GM18951 (cell line): ENCODE data around the gene MARVELD1.

ENCODE experiments used
- POLR2A ChIP-seq: IDR thresholded peaks from 4 replicates; pipeline ENCODE4 v1.6.1; 2011; ENCODE audit warnings: mild to moderate bottlenecking; ENCODE audit not compliant: insufficient read length, insufficient read depth; ENCODE audit errors: extremely low read depth
- in situ Hi-C: fragments of 300-500 bp; cut with MboI; formaldehyde crosslinking; loops from one replicate; pipeline ENCODE4 v1.12.0; 2022; ENCODE audit warnings: low sequenced_read_pairs, mixed read lengths, inconsistent platforms; ENCODE audit not compliant: unreplicated experiment

Gene MARVELD1

DNA sequence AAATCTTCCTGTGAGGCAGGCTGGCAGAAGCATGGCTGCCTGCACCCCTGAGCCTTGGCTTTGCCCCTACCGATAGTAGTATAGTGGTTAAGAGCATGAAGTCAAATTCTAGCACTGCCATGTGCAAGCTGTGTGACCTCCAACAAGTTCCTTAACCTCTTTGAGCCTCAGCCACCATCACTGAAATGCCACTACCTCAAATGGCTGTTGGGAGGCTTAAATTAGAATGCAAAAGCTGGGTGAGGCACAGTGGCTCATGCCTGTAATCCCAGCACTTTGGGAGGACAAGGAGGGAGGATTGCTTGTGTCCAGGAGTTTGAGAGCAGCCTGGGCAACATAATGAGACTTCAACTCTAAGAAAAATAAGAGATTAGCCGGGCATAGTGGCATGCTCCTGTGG, 49.9 kb downstream of the MARVELD1 start:
- TF ChIP-seq POLR2A, result no peak
- in situ Hi-C loops, result no loop called here

DNA sequence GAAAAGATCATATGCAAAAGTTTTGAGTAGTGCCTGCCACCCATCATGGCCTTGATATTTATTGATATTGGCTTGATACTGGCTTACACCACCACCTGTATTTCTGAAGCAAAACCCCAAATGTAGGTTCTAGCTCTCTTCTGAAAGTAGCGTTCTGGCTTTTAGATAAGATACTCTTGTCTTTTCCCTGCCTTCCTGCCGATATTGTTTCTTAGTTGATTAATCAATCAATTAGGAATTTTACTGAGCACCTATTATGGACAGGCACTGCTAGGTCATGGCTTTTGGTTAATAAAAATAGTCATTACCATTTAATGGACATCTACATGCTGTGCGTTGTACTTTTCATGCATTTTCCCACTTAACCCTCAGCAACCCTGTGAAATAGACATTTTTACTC, 50.4 kb downstream of the MARVELD1 start:
- no peak for TF ChIP-seq POLR2A

DNA sequence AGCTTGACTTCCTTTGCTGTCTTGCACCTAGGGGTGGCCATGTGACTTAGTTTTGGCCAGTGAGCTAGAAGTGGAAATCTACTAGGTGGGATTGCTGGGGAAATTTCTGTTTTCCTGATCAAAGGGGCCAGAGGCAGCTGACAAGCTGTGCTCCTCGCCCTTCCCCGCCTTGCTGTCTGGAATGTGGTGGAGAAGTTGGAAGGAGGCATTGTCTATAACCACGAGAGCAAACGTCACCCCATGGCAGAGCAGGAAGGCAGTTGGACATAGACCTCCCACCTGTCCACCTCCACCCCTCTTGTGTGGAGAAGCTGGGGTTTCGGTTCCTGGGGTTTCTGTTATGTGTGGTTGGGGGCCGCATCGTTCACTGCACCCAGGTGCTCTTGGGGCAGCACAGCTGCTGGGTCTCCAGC, 51.0 kb downstream of the MARVELD1 start:
- TF ChIP-seq POLR2A, result no peak
- in situ Hi-C loops, result no loop called here

More for the DNA sequence above, 50.4 kb downstream of the MARVELD1 start:
- in situ Hi-C loops, result no loop called here

DNA sequence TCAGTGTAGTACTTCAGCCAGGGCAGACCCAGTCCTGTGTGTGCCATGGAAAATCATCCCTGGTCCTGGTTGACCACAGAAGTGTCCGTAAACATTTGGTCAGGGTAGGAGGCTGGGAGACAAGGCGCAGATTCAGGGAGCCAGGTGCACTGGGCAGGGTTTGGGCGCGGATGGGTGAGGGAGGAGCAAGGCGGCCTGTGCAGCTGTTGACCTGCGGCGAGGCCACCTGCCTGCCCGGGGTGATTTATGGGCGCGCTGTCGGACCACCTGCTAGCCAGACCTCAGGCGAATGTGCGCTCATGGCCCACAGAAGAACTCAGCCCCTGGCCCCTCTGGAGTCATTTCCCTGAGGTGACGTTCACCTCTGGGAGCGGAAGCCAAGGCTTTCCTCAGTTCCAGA, 51.7 kb downstream of the MARVELD1 start:
- TF ChIP-seq POLR2A, result no peak
- in situ Hi-C loops, result no loop called here

DNA sequence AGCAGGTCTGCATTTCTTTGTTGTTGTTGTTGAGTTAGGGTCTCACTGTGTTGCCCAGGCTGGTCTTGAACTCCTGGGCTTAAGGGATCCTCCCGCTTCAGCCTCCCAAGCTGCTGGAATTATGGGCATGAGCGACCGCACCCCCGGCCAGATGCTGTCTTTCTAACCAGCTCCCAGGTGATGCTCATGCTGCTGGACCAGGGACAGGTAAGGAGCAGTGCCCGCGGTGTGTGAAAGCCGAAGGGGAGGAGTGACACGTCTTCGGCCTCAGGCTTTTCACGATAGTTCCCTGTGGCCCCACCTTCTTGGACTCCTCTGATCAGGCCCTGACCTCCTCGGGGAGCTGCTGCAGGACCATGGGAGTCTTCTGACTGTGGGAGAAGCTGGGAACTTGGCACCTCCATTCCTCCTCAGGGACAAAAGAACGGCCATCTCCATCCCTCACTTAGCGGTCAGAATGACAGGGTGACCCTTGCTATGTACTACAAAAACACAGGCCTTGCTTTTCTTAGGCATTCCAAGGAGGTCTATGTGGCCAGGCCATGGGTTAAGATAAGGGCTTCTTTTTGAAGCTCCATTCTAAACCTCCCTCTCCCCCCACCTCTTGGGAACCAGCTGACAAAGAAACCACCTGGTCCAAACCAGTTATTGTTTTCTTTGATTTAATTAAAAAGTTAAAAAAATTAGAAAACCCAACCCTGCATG, 52.7 kb downstream of the MARVELD1 start:
- in situ Hi-C loops, result no loop called here
- no peak for TF ChIP-seq POLR2A

DNA sequence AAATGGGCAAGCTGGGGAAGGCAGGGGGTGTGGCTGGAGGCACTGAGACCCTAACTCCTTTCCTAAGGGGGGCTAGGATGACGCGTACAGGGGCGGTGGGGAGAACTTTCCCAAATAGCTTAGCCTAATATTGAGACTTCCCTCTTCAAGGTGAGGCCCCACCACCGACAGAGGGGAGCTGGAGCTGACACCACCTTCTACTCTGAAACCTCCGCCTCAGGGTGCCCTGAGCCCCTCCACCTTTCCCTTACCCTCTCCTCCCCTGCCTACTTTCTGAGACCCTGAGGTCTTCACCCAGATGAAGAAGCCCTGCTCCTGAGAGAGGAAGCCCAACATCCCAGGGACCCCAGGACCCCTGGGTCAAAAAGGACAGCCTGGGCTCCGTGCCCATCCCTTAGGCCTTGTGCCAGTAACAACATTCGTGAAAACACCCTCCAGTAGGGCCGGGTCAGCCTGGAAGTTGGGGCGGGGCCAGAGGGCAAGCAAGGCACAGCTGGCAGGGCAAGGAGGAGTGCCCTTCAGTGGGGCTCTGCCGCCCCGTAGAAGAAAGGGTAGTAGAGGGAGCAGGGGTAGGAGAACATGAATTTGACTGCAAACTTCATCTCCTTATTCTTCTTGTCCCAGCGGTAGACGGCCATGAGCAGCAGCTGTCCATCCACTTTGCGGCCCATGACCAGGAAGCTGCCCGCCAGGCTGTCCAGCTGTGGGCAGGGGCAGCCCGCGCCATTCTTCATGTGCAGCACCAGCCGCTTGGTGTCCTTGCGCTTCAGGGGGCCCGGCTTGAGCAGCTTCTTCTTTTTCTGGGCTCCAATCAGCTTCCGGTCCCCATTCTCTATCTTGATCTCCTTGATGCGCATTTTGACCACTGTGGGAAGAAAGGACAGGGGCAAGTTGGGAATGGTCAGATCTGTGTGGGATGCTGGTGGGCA, 53.7 kb downstream of the MARVELD1 start:
- in situ Hi-C loops, result no loop called here
- no peak for TF ChIP-seq POLR2A
